HL-60/S4 treated with phorbol 12-myristate 13-acetate at 8.2 ng/mL for 4 days and 3 days (cell line): ENCODE data around the gene UCK1.
"Not testable (repeated sequence)": the region's sequence is repeated elsewhere in the genome, so short reads cannot be mapped to it uniquely, and the experiment has no call there.

Experiments
- in situ Hi-C: fragments of 300-500 bp; cut with MboI; formaldehyde crosslinking; loops from 2 replicates; pipeline ENCODE4 v1.15.0; 2022; ENCODE audit warnings: low sequenced_read_pairs

UCK1 gene

DNA sequence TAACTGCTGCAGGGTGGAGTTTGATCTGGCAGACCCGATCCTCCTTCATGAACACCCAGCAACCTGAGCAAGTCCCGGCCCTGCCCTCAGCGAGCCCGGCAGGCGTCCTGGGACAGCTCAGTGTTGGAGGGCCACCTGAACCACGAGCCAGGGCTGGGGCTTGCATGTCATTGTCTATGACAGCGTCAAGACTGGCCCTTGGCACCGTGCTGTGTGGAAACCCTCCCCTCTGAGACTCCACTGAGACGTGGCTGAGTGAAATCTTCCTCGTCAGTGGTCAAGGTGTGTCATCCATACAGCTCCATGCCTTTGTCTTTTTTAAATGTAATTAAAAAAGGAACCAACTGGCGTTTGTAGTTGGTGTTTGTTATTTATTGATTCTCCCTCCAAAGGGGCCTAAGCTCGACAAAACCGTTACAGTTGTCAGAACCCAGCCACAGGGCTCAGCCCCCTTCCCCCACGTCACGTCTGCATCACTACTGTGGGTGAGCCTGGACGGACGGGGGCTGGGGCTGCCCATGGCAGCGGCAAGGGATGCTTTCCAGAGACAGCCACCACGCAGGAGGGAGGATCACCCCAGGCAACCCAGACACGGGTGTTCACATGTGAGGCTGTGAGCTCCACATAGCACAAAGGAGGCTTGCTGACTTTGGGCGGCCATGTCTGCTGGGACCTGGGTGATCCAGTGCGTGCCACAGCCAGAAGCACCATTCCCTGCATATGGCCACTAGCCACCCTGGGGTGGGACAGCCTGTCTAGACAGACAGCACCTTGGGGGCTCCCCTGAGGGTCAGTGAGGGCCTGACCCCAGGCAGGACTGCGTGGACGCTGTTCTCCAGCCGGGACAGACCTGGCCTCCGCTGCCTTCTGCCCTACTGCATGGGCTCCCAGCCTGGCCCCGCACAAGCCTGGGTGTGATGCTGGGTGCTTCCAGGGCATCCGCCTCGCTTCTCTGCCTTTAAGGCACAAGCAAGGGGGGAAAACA, 7.3 kb downstream of the UCK1 start:
- in situ Hi-C loops, result no loop called here

DNA sequence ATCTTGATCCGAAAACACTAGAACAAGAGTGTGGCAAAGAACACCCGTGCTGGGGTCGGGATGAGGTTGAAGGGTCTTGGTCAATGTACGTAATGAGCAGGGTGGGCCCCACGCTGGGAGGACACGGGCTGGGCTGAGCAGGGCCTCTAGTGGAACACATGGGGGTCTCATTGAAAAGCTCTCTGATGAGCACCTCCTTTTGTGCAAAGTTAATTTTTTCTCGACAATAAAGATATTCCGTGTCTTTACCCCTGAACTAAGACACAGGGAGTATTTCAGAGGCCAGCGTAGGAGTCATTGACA, 8.0 kb downstream of the UCK1 start:
- in situ Hi-C loops, result no loop called here

- in situ Hi-C loops, result no loop called here
These were observed 8.6 kb downstream of the UCK1 start for GRCh38 chr9:131522257-131523085.

DNA sequence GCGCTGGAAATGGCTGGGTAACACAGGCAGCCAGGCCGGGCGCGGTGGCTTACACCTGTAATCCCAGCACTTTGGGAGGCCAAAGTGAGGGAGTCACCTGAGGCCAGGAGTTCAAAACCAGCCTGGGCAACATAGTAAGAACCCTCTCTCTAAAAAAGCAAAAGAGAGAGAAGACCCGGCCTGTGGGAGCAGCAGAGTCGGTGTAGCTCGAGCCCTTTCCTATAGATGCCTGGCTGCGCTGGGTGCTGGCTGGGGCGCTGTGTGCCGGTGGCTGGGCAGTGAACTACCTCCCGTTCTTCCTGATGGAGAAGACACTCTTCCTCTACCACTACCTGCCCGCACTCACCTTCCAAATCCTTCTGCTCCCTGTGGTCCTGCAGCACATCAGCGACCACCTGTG, 9.2 kb downstream of the UCK1 start:
- in situ Hi-C loops, result no loop called here

DNA sequence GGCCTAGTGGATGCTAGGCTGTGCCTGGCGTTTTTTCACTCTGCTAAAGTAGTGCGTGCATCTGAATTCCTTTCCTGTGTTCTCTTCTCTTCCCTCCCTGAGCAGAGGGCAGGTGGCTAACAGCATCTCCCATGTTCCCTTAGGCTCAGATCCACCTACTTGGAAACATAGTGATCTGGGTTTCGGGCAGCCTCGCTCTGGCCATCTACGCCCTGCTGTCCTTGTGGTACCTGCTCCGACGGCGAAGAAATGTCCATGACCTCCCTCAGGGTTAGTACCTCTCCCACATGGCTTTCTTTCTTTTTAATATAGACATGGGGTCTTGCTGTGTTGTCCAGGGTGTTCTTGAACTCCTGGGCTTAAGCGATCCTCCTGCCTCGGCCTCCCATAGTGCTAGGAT, 9.9 kb downstream of the UCK1 start:
- in situ Hi-C loops, result no loop called here

DNA sequence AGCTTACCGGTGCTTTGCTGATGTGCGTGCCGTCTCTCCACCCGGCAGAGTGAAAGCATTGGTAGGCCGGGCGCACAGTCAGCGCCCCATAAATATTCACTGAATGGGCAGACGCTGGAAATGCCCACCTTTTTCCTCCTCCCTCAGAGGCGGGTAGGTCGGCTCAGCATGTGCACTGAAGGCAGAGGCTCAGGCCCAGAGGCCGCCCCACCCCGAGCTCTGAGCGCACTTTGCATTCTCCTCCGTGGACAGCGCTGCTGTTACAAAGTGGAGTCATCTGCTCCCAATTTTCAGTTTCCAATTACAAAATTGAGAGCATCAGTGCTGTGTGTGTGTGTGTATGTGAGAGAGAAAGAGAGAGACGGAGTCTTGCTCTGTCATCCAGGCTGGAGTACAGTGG, 10.6 kb downstream of the UCK1 start:
- in situ Hi-C loops, result no loop called here

DNA sequence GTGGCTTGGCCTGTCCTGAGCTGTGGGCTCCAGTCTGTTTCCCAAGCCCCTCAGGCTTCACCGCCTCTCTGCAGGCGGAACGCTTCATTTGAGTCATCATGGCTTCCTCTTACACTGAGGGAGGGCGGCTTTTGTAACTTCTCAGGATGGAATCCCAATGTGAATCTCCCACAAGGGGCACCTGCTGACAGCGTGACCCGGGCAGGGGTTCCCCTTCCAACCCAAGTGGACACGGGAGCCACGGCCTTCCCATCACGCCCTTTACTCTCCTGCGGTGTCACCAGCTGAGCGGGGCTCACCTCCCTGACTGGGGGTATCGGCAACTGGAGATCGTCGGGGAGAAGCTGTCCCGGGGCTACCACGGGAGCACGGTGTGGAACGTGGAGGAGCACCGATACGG, 12.5 kb downstream of the UCK1 start:
- in situ Hi-C loops, result no loop called here

DNA sequence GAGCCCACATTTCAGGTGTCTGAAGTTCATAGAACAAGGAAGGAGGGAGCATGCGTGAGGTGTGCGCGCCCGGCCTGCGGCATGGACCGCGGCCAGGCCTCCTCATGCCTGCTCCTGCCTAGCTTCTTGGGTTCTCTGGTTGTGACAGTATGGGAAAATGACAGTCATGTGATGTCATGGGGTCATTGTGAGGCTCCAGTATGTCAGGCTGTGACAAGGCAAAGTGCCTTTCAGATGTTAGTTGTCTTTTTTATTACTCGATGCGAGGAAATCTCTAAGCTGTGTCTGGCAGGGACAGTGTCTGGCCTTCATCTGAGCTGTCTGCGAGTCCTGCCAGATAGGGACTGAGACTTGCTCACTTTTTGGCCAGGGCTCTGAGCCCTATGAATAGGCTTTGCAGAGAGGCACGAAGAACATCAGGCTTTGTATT, 13.3 kb downstream of the UCK1 start:
- in situ Hi-C loops, result no loop called here

GRCh38 chr9:131516930-131517329, 14.1 kb downstream of the UCK1 start:
- in situ Hi-C loops, result no loop called here

- in situ Hi-C loops, result no loop called here
These were observed 15.0 kb downstream of the UCK1 start for GRCh38 chr9:131516100-131516499.

- in situ Hi-C loops, result not testable (repeated sequence)
These were observed 15.5 kb downstream of the UCK1 start for GRCh38 chr9:131515559-131516031.

GRCh38 chr9:131513177-131513576, 17.9 kb downstream of the UCK1 start:
- in situ Hi-C loops, result no loop called here

GRCh38 chr9:131511880-131512279, 19.2 kb downstream of the UCK1 start:
- in situ Hi-C loops, result no loop called here

DNA sequence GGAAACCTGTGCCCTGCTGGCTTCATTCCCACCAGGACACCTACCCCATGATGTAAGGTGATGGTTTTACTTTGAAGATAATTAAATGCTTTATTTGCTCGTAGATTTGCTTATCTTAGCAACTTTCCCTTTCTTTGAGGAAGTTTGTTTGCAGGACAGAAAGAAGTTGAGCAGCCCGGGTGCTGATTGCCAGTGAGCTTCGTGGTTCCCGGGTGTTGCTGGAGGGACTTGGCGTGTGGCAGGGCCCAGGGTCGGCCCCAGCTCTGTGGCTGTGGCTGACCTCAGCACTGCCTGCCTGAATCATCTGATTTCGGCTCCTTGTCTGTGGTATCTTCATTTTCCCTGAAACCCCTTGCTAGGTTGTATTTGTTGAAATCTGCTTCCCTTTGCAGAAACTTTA, 19.6 kb downstream of the UCK1 start:
- in situ Hi-C loops, result no loop called here

DNA sequence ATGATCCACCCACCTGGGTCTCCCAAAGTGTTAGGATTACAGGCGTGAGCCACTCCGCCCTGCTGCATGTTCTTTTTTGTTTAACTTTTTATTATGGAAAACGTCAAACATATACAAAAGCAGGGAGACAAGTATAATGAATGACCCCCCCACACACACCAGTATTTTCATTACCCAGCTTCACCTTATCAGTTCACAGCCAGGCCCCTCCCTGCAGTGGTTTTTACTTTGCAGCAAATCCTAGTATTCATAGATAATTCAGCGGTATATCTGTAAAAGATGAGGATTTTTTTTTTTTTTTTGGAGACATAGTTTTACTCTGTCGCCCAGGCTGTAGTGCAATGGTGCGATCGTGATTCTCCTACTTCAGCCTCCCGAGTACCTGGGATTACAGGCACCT, 26.1 kb downstream of the UCK1 start:
- in situ Hi-C loops, result no loop called here

- in situ Hi-C loops, result no loop called here
These were observed 27.2 kb downstream of the UCK1 start for GRCh38 chr9:131503626-131504465.

DNA sequence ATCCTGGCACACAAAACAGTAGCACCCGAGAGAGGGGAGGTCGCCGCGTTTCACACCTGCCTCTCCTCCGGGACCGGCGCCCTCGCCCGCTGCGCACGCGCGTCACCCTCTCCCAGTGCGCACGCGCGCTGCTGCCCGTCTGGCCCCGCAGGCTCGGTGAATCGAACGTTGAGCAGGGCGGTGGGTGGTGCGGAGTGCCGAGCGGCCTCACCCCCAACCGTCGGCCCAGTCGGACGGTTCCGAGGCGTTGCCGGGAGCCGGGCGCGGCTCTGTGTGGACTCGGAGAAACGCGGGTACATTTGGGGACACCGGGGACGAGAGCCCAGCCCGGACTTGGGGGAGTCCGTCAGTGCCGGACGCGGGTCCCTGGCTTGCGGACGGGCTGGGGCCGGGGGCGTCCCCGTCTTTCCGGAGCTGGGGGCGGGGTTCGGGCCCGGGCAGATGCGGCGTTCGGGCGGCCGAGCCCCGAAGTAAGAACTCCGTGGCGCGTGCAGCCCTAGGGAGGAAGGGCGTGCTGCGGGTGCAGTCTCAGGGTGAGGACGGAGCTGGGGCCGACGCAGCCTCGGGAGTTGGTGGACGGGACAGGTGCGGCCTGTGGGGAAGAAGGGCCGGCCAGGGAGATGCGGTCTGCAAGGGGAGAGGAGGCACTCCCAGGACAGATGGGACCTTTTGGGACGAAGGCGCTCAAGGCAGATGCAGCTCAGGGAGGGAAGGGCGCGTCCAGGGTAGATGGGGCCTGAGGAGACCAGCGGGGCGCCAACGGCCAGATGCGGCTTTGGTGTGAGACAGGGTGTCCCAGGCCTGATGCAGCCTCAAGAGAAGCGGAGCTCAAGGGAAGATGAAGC, 28.1 kb downstream of the UCK1 start, which contains the start of gene POMT1:
TSS of gene POMT1 (plus strand) at position 138 of the 845 bp plus-strand sequence. CDS start 1,301 bp downstream, outside the sequence.
- in situ Hi-C loops, result no loop called here

DNA sequence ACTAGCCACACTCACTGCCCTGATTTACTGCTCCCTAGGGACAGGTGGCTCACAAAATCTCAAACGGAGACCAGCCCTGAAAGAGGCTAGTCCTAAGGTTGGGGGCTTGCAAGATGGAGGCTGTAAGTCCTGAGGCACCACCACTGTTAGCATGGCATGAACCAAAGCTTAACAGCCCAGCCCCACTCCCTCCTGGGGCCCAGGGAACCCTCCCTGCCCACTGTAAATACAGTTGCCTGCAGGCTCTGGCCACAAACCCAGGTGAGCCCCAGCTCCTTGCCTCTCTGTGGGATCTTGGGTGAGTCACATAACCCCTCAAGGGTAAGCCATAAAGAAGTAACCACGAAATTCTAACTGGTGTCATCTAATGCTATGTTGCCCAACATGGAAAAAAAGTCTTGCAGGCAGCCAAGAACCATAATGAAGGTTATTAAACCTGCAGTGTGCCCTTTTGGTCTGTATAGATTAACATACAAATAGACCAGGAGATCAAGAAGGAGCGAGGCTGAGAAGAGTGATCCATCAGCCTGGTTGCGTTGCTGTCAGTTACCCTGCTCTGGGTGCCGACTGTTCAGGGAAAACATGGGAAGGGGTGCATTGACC, 30.0 kb downstream of the UCK1 start:
- in situ Hi-C loops, result no loop called here

DNA sequence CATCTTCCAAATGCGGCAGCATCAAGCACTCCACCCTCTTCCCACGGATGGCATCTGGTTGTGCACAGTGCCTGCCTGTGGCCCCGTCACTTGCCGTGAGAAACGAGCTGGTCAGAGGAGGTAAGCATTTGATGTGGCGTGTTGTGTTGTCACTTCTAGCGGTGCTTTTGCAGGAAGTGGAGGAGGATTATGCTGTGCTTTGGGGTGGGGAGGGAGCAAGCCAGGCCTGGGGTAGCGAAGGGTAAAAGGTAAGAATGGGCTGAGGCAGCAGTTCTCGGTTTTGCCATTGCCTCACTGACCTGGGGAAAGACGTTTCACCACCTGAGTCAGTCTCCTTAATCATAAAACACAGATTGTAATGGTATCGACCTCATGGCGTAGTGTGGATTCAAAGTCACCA, 30.7 kb downstream of the UCK1 start:
- in situ Hi-C loops, result no loop called here
